ENCODE data around the gene LTBP3. TPM values are rescaled to one million over a fixed set of nuclear protein-coding genes. Genes with fewer than 3 reads are reported as not detected.
A peak's percentile ranks its signal among the peaks of the same experiment; 100 is the strongest.

LTBP3 gene
- total and polyA plus RNA-seq, 2 of the 13 experiments (the other 11 are each of a cell fraction or from before 2014, with no cell fraction given): 12.2 to 68.1 TPM

DNA sequence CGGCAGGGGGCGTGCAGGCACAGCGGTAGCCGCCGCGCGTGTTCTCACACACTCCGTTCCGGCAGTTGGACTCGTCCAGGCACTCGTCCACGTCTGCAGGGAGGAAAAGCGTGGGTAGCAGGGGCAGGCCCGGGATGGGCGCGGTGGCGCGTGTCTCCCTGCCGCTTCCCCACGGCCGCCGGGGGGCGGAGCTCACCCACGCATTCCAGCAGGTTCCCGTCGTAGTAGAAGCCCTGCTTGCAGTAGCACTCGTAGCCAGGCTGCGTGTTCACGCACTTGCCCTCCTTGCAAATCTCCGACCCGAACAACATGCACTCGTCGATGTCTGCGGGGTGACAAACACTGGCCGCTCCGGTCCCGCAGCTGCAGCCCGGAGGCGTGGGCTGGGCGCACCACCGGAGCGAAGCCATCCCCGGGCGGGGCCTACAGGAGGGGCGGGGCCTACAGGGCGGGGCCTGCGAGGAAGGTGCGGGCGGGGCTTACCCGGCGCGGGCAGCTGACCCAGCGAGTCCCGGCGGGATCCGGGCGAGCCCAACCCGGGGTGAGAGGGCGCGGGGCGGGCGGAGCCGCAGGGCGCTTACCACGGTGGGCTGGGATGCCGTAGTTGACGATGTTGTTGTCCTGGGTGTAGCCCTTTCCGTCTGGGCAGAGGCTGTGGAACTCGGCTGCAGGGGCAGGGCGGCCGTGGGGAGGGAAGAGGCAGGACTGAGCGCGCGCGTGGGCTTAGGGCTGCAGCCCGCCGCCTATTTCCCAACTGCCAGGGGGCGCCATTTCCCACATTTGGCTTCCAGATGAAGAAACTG is 17.7 kb downstream of the LTBP3 start (continued):
- TF ChIP-seq, protein P1, sequence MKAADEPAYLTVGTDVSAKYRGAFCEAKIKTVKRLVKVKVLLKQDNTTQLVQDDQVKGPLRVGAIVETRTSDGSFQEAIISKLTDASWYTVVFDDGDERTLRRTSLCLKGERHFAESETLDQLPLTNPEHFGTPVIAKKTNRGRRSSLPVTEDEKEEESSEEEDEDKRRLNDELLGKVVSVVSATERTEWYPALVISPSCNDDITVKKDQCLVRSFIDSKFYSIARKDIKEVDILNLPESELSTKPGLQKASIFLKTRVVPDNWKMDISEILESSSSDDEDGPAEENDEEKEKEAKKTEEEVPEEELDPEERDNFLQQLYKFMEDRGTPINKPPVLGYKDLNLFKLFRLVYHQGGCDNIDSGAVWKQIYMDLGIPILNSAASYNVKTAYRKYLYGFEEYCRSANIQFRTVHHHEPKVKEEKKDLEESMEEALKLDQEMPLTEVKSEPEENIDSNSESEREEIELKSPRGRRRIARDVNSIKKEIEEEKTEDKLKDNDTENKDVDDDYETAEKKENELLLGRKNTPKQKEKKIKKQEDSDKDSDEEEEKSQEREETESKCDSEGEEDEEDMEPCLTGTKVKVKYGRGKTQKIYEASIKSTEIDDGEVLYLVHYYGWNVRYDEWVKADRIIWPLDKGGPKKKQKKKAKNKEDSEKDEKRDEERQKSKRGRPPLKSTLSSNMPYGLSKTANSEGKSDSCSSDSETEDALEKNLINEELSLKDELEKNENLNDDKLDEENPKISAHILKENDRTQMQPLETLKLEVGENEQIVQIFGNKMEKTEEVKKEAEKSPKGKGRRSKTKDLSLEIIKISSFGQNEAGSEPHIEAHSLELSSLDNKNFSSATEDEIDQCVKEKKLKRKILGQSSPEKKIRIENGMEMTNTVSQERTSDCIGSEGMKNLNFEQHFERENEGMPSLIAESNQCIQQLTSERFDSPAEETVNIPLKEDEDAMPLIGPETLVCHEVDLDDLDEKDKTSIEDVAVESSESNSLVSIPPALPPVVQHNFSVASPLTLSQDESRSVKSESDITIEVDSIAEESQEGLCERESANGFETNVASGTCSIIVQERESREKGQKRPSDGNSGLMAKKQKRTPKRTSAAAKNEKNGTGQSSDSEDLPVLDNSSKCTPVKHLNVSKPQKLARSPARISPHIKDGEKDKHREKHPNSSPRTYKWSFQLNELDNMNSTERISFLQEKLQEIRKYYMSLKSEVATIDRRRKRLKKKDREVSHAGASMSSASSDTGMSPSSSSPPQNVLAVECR (CRISPR knock-in tag; IDR thresholded peaks at IDR 0.05; ENCODE audit: borderline replicate concordance): peak; percentile 32; the same call in 1 of the 2 replicates
- peak; percentile 26; the same call in 1 of the 3 replicates for TF ChIP-seq MXI1 (IDR thresholded peaks at IDR 0.05; ENCODE audit: borderline replicate concordance, low read depth, low read length)
- TF ChIP-seq, protein P2, sequence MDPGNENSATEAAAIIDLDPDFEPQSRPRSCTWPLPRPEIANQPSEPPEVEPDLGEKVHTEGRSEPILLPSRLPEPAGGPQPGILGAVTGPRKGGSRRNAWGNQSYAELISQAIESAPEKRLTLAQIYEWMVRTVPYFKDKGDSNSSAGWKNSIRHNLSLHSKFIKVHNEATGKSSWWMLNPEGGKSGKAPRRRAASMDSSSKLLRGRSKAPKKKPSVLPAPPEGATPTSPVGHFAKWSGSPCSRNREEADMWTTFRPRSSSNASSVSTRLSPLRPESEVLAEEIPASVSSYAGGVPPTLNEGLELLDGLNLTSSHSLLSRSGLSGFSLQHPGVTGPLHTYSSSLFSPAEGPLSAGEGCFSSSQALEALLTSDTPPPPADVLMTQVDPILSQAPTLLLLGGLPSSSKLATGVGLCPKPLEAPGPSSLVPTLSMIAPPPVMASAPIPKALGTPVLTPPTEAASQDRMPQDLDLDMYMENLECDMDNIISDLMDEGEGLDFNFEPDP (CRISPR knock-in tag; conservative IDR thresholded peaks at IDR 0.05): no peak
- no peak for TF ChIP-seq IKZF1 (IDR thresholded peaks at IDR 0.05)
- no peak for TF ChIP-seq ZKSCAN8 (CRISPR knock-in tag; IDR thresholded peaks at IDR 0.05; ENCODE audit: borderline replicate concordance)
- TF ChIP-seq, protein P3, sequence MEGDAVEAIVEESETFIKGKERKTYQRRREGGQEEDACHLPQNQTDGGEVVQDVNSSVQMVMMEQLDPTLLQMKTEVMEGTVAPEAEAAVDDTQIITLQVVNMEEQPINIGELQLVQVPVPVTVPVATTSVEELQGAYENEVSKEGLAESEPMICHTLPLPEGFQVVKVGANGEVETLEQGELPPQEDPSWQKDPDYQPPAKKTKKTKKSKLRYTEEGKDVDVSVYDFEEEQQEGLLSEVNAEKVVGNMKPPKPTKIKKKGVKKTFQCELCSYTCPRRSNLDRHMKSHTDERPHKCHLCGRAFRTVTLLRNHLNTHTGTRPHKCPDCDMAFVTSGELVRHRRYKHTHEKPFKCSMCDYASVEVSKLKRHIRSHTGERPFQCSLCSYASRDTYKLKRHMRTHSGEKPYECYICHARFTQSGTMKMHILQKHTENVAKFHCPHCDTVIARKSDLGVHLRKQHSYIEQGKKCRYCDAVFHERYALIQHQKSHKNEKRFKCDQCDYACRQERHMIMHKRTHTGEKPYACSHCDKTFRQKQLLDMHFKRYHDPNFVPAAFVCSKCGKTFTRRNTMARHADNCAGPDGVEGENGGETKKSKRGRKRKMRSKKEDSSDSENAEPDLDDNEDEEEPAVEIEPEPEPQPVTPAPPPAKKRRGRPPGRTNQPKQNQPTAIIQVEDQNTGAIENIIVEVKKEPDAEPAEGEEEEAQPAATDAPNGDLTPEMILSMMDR (CRISPR knock-in tag; IDR thresholded peaks at IDR 0.05): peak; percentile 90
- TF ChIP-seq, protein P4, sequence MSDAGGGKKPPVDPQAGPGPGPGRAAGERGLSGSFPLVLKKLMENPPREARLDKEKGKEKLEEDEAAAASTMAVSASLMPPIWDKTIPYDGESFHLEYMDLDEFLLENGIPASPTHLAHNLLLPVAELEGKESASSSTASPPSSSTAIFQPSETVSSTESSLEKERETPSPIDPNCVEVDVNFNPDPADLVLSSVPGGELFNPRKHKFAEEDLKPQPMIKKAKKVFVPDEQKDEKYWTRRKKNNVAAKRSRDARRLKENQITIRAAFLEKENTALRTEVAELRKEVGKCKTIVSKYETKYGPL (CRISPR knock-in tag; IDR thresholded peaks at IDR 0.05): no peak
- TF ChIP-seq POLR2AphosphoS5 (IDR thresholded peaks at IDR 0.05; ENCODE audit: low read depth, low read length): peak; percentile 3; the same call in 1 of the 2 replicates
- TF ChIP-seq AGO2 (optimal IDR thresholded peaks at IDR 0.05; ENCODE audit: low read depth, low read length): peak; percentile 92
- TF ChIP-seq CEBPG (CRISPR knock-in tag; IDR thresholded peaks at IDR 0.05): peak; percentile 52; the same call in 1 of the 2 replicates
- peak; percentile 56 for TF ChIP-seq RBFOX2 (IDR thresholded peaks at IDR 0.05; ENCODE audit: low read depth, low read length)
- peak; percentile 69; the same call in 1 of the 2 replicates for TF ChIP-seq ZC3H13 (CRISPR knock-in tag; IDR thresholded peaks at IDR 0.05)
- TF ChIP-seq GABPB1 (CRISPR knock-in tag; IDR thresholded peaks at IDR 0.05): peak; percentile 35; the same call in 1 of the 2 replicates
- TF ChIP-seq XRCC5 (optimal IDR thresholded peaks at IDR 0.05; ENCODE audit: low read length): peak; percentile 77
- no peak for TF ChIP-seq ZNF83 (CRISPR knock-in tag; IDR thresholded peaks at IDR 0.05; ENCODE audit: borderline replicate concordance)
- peak; percentile 47; the same call in 1 of the 2 replicates for TF ChIP-seq SALL1 (CRISPR knock-in tag; IDR thresholded peaks at IDR 0.05)
- TF ChIP-seq ZNF605 (CRISPR knock-in tag; IDR thresholded peaks at IDR 0.05): peak; percentile 24; the same call in 1 of the 2 replicates
- TF ChIP-seq, protein P5, sequence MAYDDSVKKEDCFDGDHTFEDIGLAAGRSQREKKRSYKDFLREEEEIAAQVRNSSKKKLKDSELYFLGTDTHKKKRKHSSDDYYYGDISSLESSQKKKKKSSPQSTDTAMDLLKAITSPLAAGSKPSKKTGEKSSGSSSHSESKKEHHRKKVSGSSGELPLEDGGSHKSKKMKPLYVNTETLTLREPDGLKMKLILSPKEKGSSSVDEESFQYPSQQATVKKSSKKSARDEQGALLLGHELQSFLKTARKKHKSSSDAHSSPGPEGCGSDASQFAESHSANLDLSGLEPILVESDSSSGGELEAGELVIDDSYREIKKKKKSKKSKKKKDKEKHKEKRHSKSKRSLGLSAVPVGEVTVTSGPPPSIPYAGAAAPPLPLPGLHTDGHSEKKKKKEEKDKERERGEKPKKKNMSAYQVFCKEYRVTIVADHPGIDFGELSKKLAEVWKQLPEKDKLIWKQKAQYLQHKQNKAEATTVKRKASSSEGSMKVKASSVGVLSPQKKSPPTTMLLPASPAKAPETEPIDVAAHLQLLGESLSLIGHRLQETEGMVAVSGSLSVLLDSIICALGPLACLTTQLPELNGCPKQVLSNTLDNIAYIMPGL (CRISPR knock-in tag; IDR thresholded peaks at IDR 0.05; ENCODE audit: borderline replicate concordance in 1 of 2, low read depth in 1 of 2): peak; percentile 26 to 27; a peak in 1 of 4 replicates
